ENCODE results near the gene TRIM17.

Gene TRIM17

GRCh38 chr1:228396770-228397662 is 19.6 kb downstream of the TRIM17 start:
- H3K27me3 ChIP-seq (ENCODE audit: control insufficient read depth, insufficient read depth, low read length): no peaks in the 10 kb centered on the region
- H3K9me3 ChIP-seq (replicated peaks; ENCODE audit: low read length): no peaks in the 10 kb centered on the region
- peaks cover 63% of the 10 kb centered on the region for H3K36me3 ChIP-seq (ENCODE audit: insufficient read depth, low read length)

GRCh38 chr1:228394571-228395394 is 21.9 kb downstream of the TRIM17 start:
- Histone ChIP-seq H3K27me3 (ENCODE audit: control insufficient read depth, insufficient read depth, low read length) (no peaks in the 10 kb centered on the region), H3K36me3 (ENCODE audit: insufficient read depth, low read length) (peaks cover 52% of the 10 kb centered on the region), H3K4me3 (ENCODE audit: low read length) (no peak overlapping the region), H3K9me3 (replicated peaks; ENCODE audit: low read length) (no peaks in the 10 kb centered on the region), H3K4me2 (ENCODE audit: low read length) (no peak overlapping the region), H3K9ac (ENCODE audit: low read depth, low read length) (no peak overlapping the region), H3K4me1 (ENCODE audit: control insufficient read depth, insufficient read depth, low read length) (peaks cover 18% of the 10 kb centered on the region)

More at GRCh38 chr1:228396770-228397662, 19.6 kb downstream of the TRIM17 start:
- Histone ChIP-seq H3K4me3 (ENCODE audit: low read length) (no peak overlapping the region), H3K4me2 (ENCODE audit: low read length) (no peak overlapping the region), H3K4me1 (ENCODE audit: control insufficient read depth, insufficient read depth, low read length) (peaks cover 17% of the 10 kb centered on the region), H3K9ac (ENCODE audit: low read depth, low read length) (no peak overlapping the region)

DNA sequence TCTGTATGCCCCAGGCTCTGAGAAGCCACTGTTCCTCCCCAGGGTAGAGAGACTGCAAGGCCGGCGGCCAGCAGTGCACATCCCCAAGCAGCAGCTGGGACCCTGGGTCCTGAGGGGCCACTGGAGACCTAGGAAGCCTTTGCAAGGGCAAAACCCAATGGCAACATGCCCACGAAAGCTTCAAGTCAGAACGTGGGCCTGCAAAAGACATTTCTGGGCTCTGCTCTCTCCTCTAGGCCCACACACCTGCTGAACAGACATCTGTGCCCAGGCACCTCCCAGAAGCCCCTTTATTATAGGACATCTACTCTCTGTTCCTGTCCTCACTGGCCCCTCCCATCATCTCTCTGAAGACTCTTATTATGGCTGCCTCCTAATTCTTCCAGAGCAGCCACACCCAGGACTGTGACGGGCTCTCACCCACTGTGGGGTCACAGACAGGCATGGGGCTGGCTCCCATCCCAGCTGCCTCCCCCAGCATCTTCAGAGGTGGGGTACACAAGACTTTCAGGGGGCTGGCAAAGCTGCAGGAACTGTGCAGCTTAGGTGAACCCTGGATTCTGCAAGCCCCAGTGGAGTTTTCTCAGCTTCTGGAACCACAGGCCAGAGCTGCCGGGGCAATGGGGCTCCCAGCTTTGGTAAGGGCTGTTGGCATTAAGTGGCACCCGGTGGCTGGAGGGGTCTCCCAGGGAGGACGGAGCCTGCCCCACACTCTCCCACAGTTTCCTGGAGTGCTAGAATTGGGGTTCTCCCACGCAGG is 22.7 kb downstream of the TRIM17 start:
- Histone ChIP-seq H3K9me3 (replicated peaks; ENCODE audit: low read length) (no peaks in the 10 kb centered on the region), H3K4me1 (ENCODE audit: control insufficient read depth, insufficient read depth, low read length) (peaks cover 18% of the 10 kb centered on the region), H3K9ac (ENCODE audit: low read depth, low read length) (no peak overlapping the region), H3K27me3 (ENCODE audit: control insufficient read depth, insufficient read depth, low read length) (no peaks in the 10 kb centered on the region), H3K4me2 (ENCODE audit: low read length) (no peak overlapping the region), H3K4me3 (ENCODE audit: low read length) (no peak overlapping the region), H3K36me3 (ENCODE audit: insufficient read depth, low read length) (peaks cover 50% of the 10 kb centered on the region)

- Histone ChIP-seq H3K9ac (ENCODE audit: low read depth, low read length) (no peak overlapping the region), H3K9me3 (replicated peaks; ENCODE audit: low read length) (no peaks in the 10 kb centered on the region), H3K4me2 (ENCODE audit: low read length) (peak overlapping the region; percentile 9), H3K4me3 (ENCODE audit: low read length) (no peak overlapping the region), H3K4me1 (ENCODE audit: control insufficient read depth, insufficient read depth, low read length) (peaks cover 18% of the 10 kb centered on the region), H3K27me3 (ENCODE audit: control insufficient read depth, insufficient read depth, low read length) (no peaks in the 10 kb centered on the region), H3K36me3 (ENCODE audit: insufficient read depth, low read length) (peaks cover 43% of the 10 kb centered on the region)
These were observed 23.4 kb downstream of the TRIM17 start for GRCh38 chr1:228393268-228393701.

- Histone ChIP-seq H3K9me3 (replicated peaks; ENCODE audit: low read length) (no peaks in the 10 kb centered on the region), H3K36me3 (ENCODE audit: insufficient read depth, low read length) (peaks cover 34% of the 10 kb centered on the region), H3K27me3 (ENCODE audit: control insufficient read depth, insufficient read depth, low read length) (no peaks in the 10 kb centered on the region), H3K4me1 (ENCODE audit: control insufficient read depth, insufficient read depth, low read length) (peaks cover 18% of the 10 kb centered on the region), H3K9ac (ENCODE audit: low read depth, low read length) (no peak overlapping the region), H3K4me2 (ENCODE audit: low read length) (no peak overlapping the region), H3K4me3 (ENCODE audit: low read length) (no peak overlapping the region)
These were observed 24.3 kb downstream of the TRIM17 start for GRCh38 chr1:228392111-228392936.

DNA sequence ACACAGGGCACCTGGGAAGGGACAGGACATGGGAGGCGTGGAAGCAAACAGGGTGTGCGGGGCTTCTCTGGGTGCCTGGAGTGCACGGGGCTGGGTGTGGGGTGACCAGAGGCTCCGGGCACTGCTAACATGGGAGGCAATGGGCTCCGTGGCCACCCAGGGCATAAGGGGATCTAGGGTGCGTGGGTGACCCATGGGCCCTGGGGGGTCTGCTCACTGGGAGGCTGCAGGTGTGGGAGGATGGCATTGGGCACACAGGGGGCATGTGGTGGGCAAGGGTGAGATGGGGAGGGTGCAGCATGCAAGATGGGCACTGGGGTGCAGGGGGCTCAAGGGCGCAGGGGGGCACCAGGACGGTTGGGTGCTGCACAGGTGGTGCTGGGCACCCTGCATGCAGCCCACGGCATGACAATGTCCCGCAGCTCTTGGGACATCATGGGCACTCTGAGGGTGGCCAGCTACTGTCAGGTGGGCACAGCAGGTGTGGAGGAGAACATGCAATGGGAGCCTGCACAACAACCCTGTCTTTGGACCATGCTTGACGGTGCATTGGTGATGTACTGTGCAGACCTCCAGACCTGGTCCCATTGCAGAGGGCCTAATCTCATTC is 25.1 kb downstream of the TRIM17 start:
- Histone ChIP-seq H3K36me3 (ENCODE audit: insufficient read depth, low read length) (peaks cover 29% of the 10 kb centered on the region), H3K4me3 (ENCODE audit: low read length) (no peak overlapping the region), H3K9ac (ENCODE audit: low read depth, low read length) (no peak overlapping the region), H3K4me1 (ENCODE audit: control insufficient read depth, insufficient read depth, low read length) (peaks cover 18% of the 10 kb centered on the region), H3K27me3 (ENCODE audit: control insufficient read depth, insufficient read depth, low read length) (no peaks in the 10 kb centered on the region), H3K9me3 (replicated peaks; ENCODE audit: low read length) (no peaks in the 10 kb centered on the region), H3K4me2 (ENCODE audit: low read length) (no peak overlapping the region)

DNA sequence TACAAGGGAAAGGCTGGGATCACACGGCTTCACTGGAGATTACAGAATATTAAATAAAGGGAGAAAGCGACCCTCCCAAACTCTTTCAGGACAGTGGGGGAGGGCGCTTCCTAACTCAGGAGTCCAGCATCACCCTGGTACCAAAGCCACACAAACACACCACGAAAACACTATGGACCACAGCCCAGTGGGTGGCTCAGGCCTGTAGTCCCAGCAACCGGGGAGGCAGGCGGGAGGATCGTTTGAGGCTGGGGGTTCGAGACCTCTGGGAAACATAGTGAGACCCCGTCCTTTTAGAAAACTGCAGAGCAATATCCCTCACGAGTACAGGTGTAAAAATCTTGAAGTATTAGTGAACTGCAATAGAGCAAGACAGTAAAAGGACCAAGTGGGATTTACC is 26.0 kb downstream of the TRIM17 start:
- Histone ChIP-seq H3K4me3 (ENCODE audit: low read length) (no peak overlapping the region), H3K36me3 (ENCODE audit: insufficient read depth, low read length) (peaks cover 20% of the 10 kb centered on the region), H3K4me2 (ENCODE audit: low read length) (no peak overlapping the region), H3K9me3 (replicated peaks; ENCODE audit: low read length) (no peaks in the 10 kb centered on the region), H3K4me1 (ENCODE audit: control insufficient read depth, insufficient read depth, low read length) (peaks cover 18% of the 10 kb centered on the region), H3K27me3 (ENCODE audit: control insufficient read depth, insufficient read depth, low read length) (no peaks in the 10 kb centered on the region), H3K9ac (ENCODE audit: low read depth, low read length) (no peak overlapping the region)

- Histone ChIP-seq H3K4me1 (ENCODE audit: control insufficient read depth, insufficient read depth, low read length) (peaks cover 4% of the 10 kb centered on the region), H3K4me2 (ENCODE audit: low read length) (no peak overlapping the region), H3K36me3 (ENCODE audit: insufficient read depth, low read length) (peaks cover 4% of the 10 kb centered on the region), H3K27me3 (ENCODE audit: control insufficient read depth, insufficient read depth, low read length) (no peaks in the 10 kb centered on the region), H3K4me3 (ENCODE audit: low read length) (no peak overlapping the region), H3K9ac (ENCODE audit: low read depth, low read length) (no peak overlapping the region), H3K9me3 (replicated peaks; ENCODE audit: low read length) (no peaks in the 10 kb centered on the region)
These were observed 29.3 kb downstream of the TRIM17 start for GRCh38 chr1:228387321-228387720.

DNA sequence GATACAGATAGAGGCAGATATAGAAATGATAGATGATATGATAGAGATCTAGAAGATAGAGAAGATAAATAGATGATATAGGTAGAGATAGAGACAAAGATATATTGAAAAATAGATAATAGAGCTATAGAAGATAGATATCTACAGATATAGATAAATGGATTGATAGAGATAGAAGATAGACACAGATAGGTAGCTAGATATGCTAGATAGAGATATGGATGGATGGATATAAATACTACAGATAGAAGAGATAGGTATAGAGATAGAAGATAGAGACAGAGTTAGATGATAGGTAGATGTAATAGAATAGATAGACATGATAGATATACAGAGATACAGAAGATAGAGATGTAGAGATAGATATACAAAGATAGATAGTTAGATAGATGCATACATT is 31.4 kb downstream of the TRIM17 start:
- Histone ChIP-seq H3K36me3 (ENCODE audit: insufficient read depth, low read length) (no peaks in the 10 kb centered on the region), H3K9ac (ENCODE audit: low read depth, low read length) (no peak overlapping the region), H3K9me3 (replicated peaks; ENCODE audit: low read length) (no peaks in the 10 kb centered on the region), H3K27me3 (ENCODE audit: control insufficient read depth, insufficient read depth, low read length) (no peaks in the 10 kb centered on the region), H3K4me2 (ENCODE audit: low read length) (no peak overlapping the region), H3K4me1 (ENCODE audit: control insufficient read depth, insufficient read depth, low read length) (peaks cover 9% of the 10 kb centered on the region), H3K4me3 (ENCODE audit: low read length) (no peak overlapping the region)

- no peak overlapping the region for H3K4me3 ChIP-seq (ENCODE audit: low read length)
- no peaks in the 10 kb centered on the region for H3K9me3 ChIP-seq (replicated peaks; ENCODE audit: low read length)
- H3K4me2 ChIP-seq (ENCODE audit: low read length): no peak overlapping the region
- H3K4me1 ChIP-seq (ENCODE audit: control insufficient read depth, insufficient read depth, low read length): peaks cover 15% of the 10 kb centered on the region
- H3K27me3 ChIP-seq (ENCODE audit: control insufficient read depth, insufficient read depth, low read length): peaks cover 8% of the 10 kb centered on the region
- H3K36me3 ChIP-seq (ENCODE audit: insufficient read depth, low read length): no peaks in the 10 kb centered on the region
- H3K9ac ChIP-seq (ENCODE audit: low read depth, low read length): no peak overlapping the region
These were observed 32.9 kb downstream of the TRIM17 start for GRCh38 chr1:228383773-228384172.
